ENCODE results near the gene GNPDA1. TPM values are rescaled to one million over a fixed set of nuclear protein-coding genes. Genes with fewer than 3 reads are reported as not detected.

The GNPDA1 gene
- total RNA-seq, 4 donors from 2014 or later = 15.0 to 34.4 (median 24.3) TPM

DNA sequence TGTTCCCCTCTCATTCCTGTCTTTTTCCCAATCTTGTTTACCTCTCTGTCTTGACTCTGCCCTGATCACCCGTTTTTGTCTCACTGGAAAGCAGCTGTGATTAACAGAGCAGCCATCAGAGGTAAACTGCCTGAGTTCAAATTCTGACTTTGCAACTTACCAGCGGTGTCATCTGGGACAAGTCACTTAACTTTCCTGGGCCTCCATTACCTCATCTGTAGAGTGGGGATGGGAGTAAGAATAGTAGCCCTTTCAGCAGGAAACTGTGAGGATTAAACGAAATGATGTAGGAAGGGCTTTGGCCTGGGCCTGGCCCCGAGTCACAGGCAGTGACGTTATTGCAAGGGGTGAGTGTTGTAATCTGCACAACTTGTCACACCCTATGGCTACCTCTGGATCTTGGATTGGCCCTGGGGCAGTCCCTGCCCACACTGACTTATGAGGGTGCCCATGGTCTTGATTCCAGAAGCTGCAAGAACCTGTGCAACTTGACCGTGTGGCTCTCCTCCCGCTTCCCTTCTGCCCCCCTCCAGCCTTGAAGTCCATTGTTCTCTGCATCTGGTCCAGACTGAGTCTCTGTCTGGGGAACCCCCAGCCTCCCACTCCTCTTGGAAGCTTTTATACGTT, 54.2 kb downstream of the GNPDA1 start:
- WGBS = 57% methylated on average over 8 of the region's 8 CpGs
- Histone ChIP-seq H3K4me3 (no peak overlapping the region), H3K27me3 (no peaks in the 10 kb centered on the region), H3K4me1 (peaks cover 24% of the 10 kb centered on the region), H3K36me3 (no peaks in the 10 kb centered on the region), H3K9me3 (no peaks in the 10 kb centered on the region), H3K27ac (no peak overlapping the region)
- TF ChIP-seq, protein P1, sequence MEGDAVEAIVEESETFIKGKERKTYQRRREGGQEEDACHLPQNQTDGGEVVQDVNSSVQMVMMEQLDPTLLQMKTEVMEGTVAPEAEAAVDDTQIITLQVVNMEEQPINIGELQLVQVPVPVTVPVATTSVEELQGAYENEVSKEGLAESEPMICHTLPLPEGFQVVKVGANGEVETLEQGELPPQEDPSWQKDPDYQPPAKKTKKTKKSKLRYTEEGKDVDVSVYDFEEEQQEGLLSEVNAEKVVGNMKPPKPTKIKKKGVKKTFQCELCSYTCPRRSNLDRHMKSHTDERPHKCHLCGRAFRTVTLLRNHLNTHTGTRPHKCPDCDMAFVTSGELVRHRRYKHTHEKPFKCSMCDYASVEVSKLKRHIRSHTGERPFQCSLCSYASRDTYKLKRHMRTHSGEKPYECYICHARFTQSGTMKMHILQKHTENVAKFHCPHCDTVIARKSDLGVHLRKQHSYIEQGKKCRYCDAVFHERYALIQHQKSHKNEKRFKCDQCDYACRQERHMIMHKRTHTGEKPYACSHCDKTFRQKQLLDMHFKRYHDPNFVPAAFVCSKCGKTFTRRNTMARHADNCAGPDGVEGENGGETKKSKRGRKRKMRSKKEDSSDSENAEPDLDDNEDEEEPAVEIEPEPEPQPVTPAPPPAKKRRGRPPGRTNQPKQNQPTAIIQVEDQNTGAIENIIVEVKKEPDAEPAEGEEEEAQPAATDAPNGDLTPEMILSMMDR (IDR thresholded peaks at IDR 0.05) = no peak
- TF ChIP-seq POLR2AphosphoS5 (IDR thresholded peaks at IDR 0.05) (no peak), EP300 (IDR thresholded peaks at IDR 0.05) (no peak), POLR2A (IDR thresholded peaks at IDR 0.05) (no peak)
- no peak for DNase-seq (ENCODE audit: low spot score in 2 of 2)

DNA sequence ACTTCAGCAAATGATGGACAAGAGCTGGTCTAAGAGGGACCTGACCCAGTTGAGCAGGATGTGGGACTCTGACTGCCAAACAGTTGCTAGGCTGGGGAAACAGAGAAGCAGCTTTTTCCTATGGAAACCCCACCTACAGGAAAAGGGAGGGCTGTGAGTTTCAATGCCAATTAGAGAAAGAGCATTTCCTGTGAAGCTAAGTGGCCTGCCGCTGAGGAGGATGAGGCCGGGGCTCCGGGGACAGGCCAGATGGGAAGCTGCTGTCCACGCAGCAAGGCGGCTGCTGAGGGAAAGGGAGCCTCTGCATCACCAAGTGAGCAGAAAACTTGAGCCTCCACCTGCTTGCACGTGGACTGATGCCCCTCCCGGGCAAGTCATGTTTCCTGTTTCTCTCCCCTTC, 54.7 kb downstream of the GNPDA1 start, which contains the start of gene PCDH12:
Gene PCDH12, minus strand, starts transcription at position 90 of the 400 bp plus-strand sequence. CDS start 351 bp downstream, outside the sequence.
- H3K9me3 ChIP-seq = no peaks in the 10 kb centered on the region
- no peak for DNase-seq (ENCODE audit: low spot score in 2 of 2)
- H3K4me3 ChIP-seq = peak within 1 kb of the TSS; percentile 10
- 47% methylated on average over 7 of the region's 7 CpGs for WGBS
- peaks cover 24% of the 10 kb centered on the region for H3K4me1 ChIP-seq
- no peak for TF ChIP-seq POLR2A (IDR thresholded peaks at IDR 0.05)
- TF ChIP-seq, protein P1 (IDR thresholded peaks at IDR 0.05) = no peak
- no peak for TF ChIP-seq EP300 (IDR thresholded peaks at IDR 0.05)
- TF ChIP-seq POLR2AphosphoS5 (IDR thresholded peaks at IDR 0.05) = no peak
- H3K27ac ChIP-seq = no peak within 1 kb of the TSS
- H3K27me3 ChIP-seq = no peaks in the 10 kb centered on the region
- H3K36me3 ChIP-seq = no peaks in the 10 kb centered on the region

DNA sequence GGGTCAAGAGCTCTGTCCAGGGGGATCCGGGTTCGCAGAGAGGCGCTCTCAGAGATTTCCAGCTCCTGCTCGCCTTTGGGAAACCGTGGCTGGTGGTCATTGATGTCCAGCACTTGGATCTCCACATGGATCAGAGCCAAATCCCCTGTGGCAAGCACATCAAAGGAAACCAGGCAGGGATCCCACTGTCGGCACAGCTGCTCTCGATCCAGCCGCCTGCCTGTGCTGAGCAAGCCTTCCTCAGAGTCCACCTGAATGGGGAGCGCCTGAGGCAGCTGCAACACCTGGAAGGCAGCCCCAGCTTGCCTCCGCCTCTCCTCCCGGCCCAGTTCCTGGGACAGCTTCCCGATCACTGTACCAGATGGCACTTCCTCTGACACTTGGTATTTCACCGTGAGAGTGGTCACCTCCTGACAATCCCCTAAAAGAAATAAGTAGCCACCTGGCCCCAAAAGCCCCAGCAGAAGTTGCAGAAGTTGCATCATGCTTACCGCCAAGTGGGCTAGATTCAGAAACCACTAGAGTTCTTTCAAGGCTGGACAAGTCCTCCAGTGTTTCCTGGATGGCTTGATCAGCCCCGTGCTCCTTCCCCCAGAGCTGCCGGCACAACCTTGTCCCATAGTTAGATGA, 55.3 kb downstream of the GNPDA1 start:
- no peak for TF ChIP-seq POLR2A (IDR thresholded peaks at IDR 0.05)
- no peak for TF ChIP-seq POLR2AphosphoS5 (IDR thresholded peaks at IDR 0.05)
- TF ChIP-seq EP300 (IDR thresholded peaks at IDR 0.05) = no peak
- TF ChIP-seq, protein P1 (IDR thresholded peaks at IDR 0.05) = no peak
- no peaks in the 10 kb centered on the region for H3K9me3 ChIP-seq
- H3K27ac ChIP-seq = no peak overlapping the region
- peak overlapping the region; percentile 10 for H3K4me3 ChIP-seq
- no peaks in the 10 kb centered on the region for H3K27me3 ChIP-seq
- no peak for DNase-seq (ENCODE audit: low spot score in 2 of 2)
- peaks cover 24% of the 10 kb centered on the region for H3K4me1 ChIP-seq
- H3K36me3 ChIP-seq = no peaks in the 10 kb centered on the region
- WGBS = 53% methylated on average over 11 of the region's 16 CpGs

DNA sequence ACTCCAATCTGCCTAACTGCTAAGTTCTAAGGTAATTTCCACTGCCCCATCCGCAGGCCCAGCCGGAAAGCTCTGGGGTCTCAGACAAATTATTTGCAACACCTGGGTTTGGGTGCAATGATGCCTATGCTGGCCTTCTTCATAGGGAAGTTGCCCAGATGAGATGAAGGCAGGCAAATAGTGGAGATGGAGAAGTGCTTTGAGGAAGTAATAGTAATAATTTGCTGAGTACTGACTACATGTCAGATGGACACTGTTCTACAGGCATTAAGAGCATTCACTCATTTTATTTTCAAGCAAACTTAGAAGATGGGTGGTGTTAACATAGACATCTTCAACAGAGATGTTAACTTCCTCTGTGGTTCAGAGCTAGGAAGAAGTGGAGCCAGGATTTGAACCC, 58.6 kb downstream of the GNPDA1 start:
- H3K27me3 ChIP-seq = no peaks in the 10 kb centered on the region
- H3K27ac ChIP-seq = no peak overlapping the region
- no peaks in the 10 kb centered on the region for H3K9me3 ChIP-seq
- TF ChIP-seq POLR2AphosphoS5 (IDR thresholded peaks at IDR 0.05) (no peak), POLR2A (IDR thresholded peaks at IDR 0.05) (no peak), EP300 (IDR thresholded peaks at IDR 0.05) (no peak)
- TF ChIP-seq, protein P1 (IDR thresholded peaks at IDR 0.05) = no peak
- H3K36me3 ChIP-seq = no peaks in the 10 kb centered on the region
- 89% methylated on average over 2 of the region's 2 CpGs for WGBS
- peaks cover 13% of the 10 kb centered on the region for H3K4me1 ChIP-seq
- DNase-seq (ENCODE audit: low spot score in 2 of 2) = no peak
- H3K4me3 ChIP-seq = no peak overlapping the region

DNA sequence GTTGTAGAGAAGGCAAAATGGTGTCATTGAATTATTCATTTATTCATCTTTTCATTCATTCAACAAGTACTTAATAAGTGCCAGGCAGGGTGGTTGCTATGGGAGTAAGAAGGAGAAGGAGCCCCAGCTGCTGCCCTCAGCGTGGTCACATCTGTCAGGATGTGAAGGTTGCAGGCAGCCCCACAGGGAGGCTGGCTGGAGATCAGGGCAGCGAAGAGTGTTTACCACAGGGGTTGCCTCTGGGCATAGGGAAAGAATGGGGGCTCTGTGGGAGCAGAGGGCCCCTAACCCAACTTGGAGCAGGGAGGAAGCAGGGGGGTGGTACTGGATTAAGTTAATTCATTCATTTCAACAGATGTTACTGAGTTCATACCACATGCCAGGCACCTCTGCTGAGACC, 60.8 kb downstream of the GNPDA1 start:
- 85% methylated on average over 2 of the region's 2 CpGs for WGBS
- Histone ChIP-seq H3K4me1 (no peaks in the 10 kb centered on the region), H3K27ac (no peak overlapping the region), H3K36me3 (no peaks in the 10 kb centered on the region), H3K9me3 (no peaks in the 10 kb centered on the region), H3K27me3 (no peaks in the 10 kb centered on the region), H3K4me3 (no peak overlapping the region)
- TF ChIP-seq EP300 (IDR thresholded peaks at IDR 0.05) = no peak
- TF ChIP-seq, protein P1 (IDR thresholded peaks at IDR 0.05) = no peak
- TF ChIP-seq POLR2AphosphoS5 (IDR thresholded peaks at IDR 0.05) = no peak
- no peak for TF ChIP-seq POLR2A (IDR thresholded peaks at IDR 0.05)
- no peak for DNase-seq (ENCODE audit: low spot score in 2 of 2)

All from suprapubic skin (tissue), 4 donors.